HCT116 (cell line): ENCODE measurements around the gene HAO1. TPM values are rescaled to one million over a fixed set of nuclear protein-coding genes. Genes with fewer than 3 reads are reported as not detected.

ENCODE experiments used
- ATAC-seq: fragments of 200-7000 bp; cut with Tn5 transposase; 2 replicates; pipeline ENCODE4 v1.9.1; 2020; ENCODE audit warnings: mild to moderate bottlenecking, moderate library complexity
- BruUV-seq: library from RNA; stranded (reverse); fragments of 400-500 nt; replicated peaks from 2 replicates; lab custom pipeline; 2021; lab: Mats Ljungman, UMichigan
- CTCF ChIA-PET: fragments of 300-600 bp; sonication (Branson Sonifier 250); formaldehyde crosslinking; loops from one replicate; lab custom pipeline; 2021; ENCODE audit warnings: antibody characterized with exemption; lab: Charles Lee
- POLR2A ChIA-PET: fragments of 300-600, 350-600 bp; sonication (Branson Sonifier 250); formaldehyde crosslinking; loops from one replicate; lab custom pipeline; 2021; ENCODE audit warnings: antibody characterized with exemption; lab: Charles Lee
- RAD21 ChIA-PET, 2 experiments: fragments of 300-600 bp; sonication (Branson Sonifier 250); formaldehyde crosslinking; loops; one replicate each; lab custom pipeline; 2023; ENCODE audit warnings: low total read pairs in 2 of 2; ENCODE audit not compliant: uncharacterized antibody in 2 of 2, unreplicated experiment in 2 of 2, low non-redundant PET in 1 of 2; lab: Charles Lee
- DNase-seq: peaks from one replicate; pipeline ENCODE4 v3.0.0-alpha.2; 2010; ENCODE audit warnings: low read depth, low spot score
- H2AFZ ChIP-seq: fragments of 200-600 bp; shearing (Covaris generic), sonication (generic); 2 replicates; pipeline ENCODE4 v1.6.1; 2017; ENCODE audit warnings: low read depth, mixed run types, mixed read lengths, antibody characterized with exemption, low read length; ENCODE audit not compliant: poor library complexity, severe bottlenecking
- H3K27ac ChIP-seq: 2 replicates; pipeline ENCODE4 v1.5.1; 2012; ENCODE audit warnings: low read depth, low read length
- H3K27me3 ChIP-seq: fragments of 200-600 bp; sonication (generic); 2 replicates; pipeline ENCODE4 v1.6.1; 2016; ENCODE audit warnings: mixed run types, low read length, mixed read lengths; ENCODE audit not compliant: insufficient read depth
- H3K36me3 ChIP-seq, 2 experiments: fragments of 200-500 bp in 1 of 2; fragments of 200-600 bp in 1 of 2; sonication (Bioruptor generic) in 1 of 2; sonication (generic) in 1 of 2; 2 replicates each; pipeline versions ENCODE4 v1.5.1 to v1.6.1; 2014 to 2016; ENCODE audit warnings: low read length in 2 of 2, inconsistent platforms in 1 of 2, mixed read lengths in 1 of 2, mixed run types in 1 of 2; ENCODE audit not compliant: insufficient read depth in 2 of 2, control insufficient read depth in 1 of 2
- H3K4me1 ChIP-seq, 2 experiments: fragments of 200-600 bp in 1 of 2; sonication (generic) in 1 of 2; 2 replicates each; pipeline versions ENCODE4 v1.5.1 to v1.6.1; 2012 to 2017; ENCODE audit warnings: low read length in 2 of 2, inconsistent platforms in 1 of 2, mild to moderate bottlenecking in 1 of 2, mixed read lengths in 1 of 2, mixed run types in 1 of 2, moderate library complexity in 1 of 2; ENCODE audit not compliant: insufficient read depth in 2 of 2, control insufficient read depth in 1 of 2
- H3K4me2 ChIP-seq: fragments of 200-600 bp; sonication (generic); 2 replicates; pipeline ENCODE4 v1.6.1; 2017; ENCODE audit warnings: mixed run types, low read length, mixed read lengths
- H3K4me3 ChIP-seq, 2 experiments: fragments of 200-600 bp in 1 of 2; sonication (generic) in 1 of 2; replicated peaks in 1 of 2; 2 replicates each; pipeline ENCODE4 v1.5.1; 2011 to 2016; ENCODE audit warnings: low read length in 2 of 2, control low read depth in 1 of 2, low read depth in 1 of 2, mild to moderate bottlenecking in 1 of 2, mixed read lengths in 1 of 2, mixed run types in 1 of 2
- H3K79me2 ChIP-seq: fragments of 200-600 bp; sonication (generic); 2 replicates; pipeline ENCODE4 v1.6.1; 2017; ENCODE audit warnings: mild to moderate bottlenecking, mixed run types, low read length, moderate library complexity, mixed read lengths; ENCODE audit not compliant: insufficient read depth
- H3K9ac ChIP-seq: fragments of 200-600 bp; sonication (generic); 2 replicates; pipeline ENCODE4 v1.6.1; 2016; ENCODE audit warnings: low read length, mixed read lengths
- H3K9me2 ChIP-seq: fragments of 200-600 bp; sonication (generic), shearing (Covaris generic); 2 replicates; pipeline ENCODE4 v1.6.1; 2017; ENCODE audit warnings: mixed run types, mild to moderate bottlenecking, moderate library complexity; ENCODE audit not compliant: insufficient read depth
- H3K9me3 ChIP-seq, 2 experiments: fragments of 200-500 bp in 1 of 2; fragments of 200-600 bp in 1 of 2; sonication (Bioruptor generic) in 1 of 2; sonication (generic) in 1 of 2; 2 replicates each; pipeline ENCODE4 v1.6.1; 2014 to 2017; ENCODE audit warnings: low read length in 2 of 2, mixed read lengths in 2 of 2, inconsistent platforms in 1 of 2, low read depth in 1 of 2, mild to moderate bottlenecking in 1 of 2, mixed run types in 1 of 2, moderate library complexity in 1 of 2; ENCODE audit not compliant: control insufficient read depth in 1 of 2, insufficient read depth in 1 of 2
- H4K20me1 ChIP-seq: fragments of 200-600 bp; sonication (generic), shearing (Covaris generic); 2 replicates; pipeline ENCODE4 v1.6.1; 2017; ENCODE audit warnings: mixed run types, mild to moderate bottlenecking, moderate library complexity; ENCODE audit not compliant: insufficient read depth
- JUND ChIP-seq: IDR thresholded peaks from 2 replicates; pipeline ENCODE4 v1.6.1; 2012
- SIN3A ChIP-seq: IDR thresholded peaks from 2 replicates; pipeline ENCODE4 v1.6.1; 2012; ENCODE audit warnings: low read depth
- ZNF274 ChIP-seq: fragments of 200-500 bp; sonication (Bioruptor generic); IDR thresholded peaks from 2 replicates; pipeline ENCODE4 v1.6.1; 2014; ENCODE audit warnings: mild to moderate bottlenecking, low read depth, low read length, inconsistent platforms
- intact Hi-C: fragments of 100-400 bp; cut with micrococcal nuclease; formaldehyde crosslinking; loops from 2 replicates; pipeline ENCODE4 v1.10.0; 2022
- total RNA-seq: library from RNA; stranded (reverse); gene quantifications from one replicate; pipeline ENCODE4 v1.2.1, GENCODE V29; 2021; ENCODE audit not compliant: unreplicated experiment
- TF ChIP-seq, protein P1 (sequence below): IDR thresholded peaks from 2 replicates; pipeline ENCODE4 v1.6.1; 2011; ENCODE audit warnings: mild to moderate bottlenecking, low read length, moderate library complexity; ENCODE audit not compliant: insufficient replicate concordance; ENCODE audit errors: extremely low read depth

Gene HAO1
- total RNA-seq, 1 experiment from 2014 or later: 0.12 TPM

DNA sequence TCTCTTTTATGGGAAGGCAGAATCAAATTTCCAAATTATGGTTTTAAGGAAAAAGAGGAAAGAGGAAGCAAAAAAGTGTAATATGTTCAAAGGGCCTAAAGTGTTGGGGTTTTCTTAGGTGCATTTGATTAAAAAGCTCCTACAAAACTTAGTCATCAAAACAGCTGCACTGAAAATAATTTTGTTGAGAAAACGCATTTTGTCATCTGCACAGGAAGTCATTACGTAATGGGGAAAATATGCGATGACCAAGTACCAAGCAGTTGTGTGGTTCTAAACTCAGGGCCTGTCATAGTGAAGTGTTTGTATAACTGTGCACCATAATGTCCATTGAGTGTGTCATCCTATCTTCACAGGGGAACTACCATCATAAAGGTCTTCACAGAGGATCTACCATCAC, 15.6 kb downstream of the HAO1 start:
- ChIA-PET CTCF (no interaction called here), POLR2A (no interaction called here), RAD21 (no interaction called here)
- H3K27ac ChIP-seq: no peak overlapping the region
- no peak for TF ChIP-seq ZNF274
- H3K27me3 ChIP-seq: peaks cover 5% of the 10 kb centered on the region; the same call in 1 of the 2 replicates
- H3K79me2 ChIP-seq: no peaks in the 10 kb centered on the region
- no peaks in the 10 kb centered on the region for H4K20me1 ChIP-seq
- H3K36me3 ChIP-seq: no peaks in the 10 kb centered on the region
- no peaks in the 10 kb centered on the region for H3K9me2 ChIP-seq
- H3K4me3 ChIP-seq: no peak overlapping the region
- no peak overlapping the region for H2AFZ ChIP-seq
- no peak for DNase-seq
- no peak for ATAC-seq
- no peaks in the 10 kb centered on the region for H3K9me3 ChIP-seq
- BruUV-seq: no TSS peak
- H3K9ac ChIP-seq: no peak overlapping the region
- H3K4me2 ChIP-seq: no peak overlapping the region
- H3K4me1 ChIP-seq: no peaks in the 10 kb centered on the region
- intact Hi-C loops: loop anchor here (5.0 kb wide), 2 partner anchors 1157 to 1767 kb away; partner anchors contain the start of gene BMP2

DNA sequence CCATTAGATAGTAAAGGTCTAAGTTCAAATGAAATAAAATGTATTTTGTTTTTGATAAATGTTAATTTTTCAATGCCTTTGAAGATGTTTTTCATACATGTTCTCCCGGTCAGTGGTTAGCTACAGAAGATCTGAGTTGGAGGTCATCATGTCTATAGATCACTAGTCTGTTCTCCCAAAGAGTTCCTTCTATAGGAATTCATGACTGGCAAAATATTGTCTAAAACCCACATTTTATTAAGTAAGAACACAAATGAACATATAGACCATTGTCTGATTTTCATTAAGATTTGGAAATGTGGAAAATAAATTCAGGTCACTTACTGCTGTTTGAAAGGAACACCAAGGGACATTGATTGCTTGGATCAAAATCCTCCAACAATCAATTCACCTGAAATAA, 23.6 kb downstream of the HAO1 start:
- Histone ChIP-seq H3K79me2 (no peaks in the 10 kb centered on the region), H3K36me3 (no peaks in the 10 kb centered on the region), H3K4me3 (no peak overlapping the region), H3K9me3 (no peaks in the 10 kb centered on the region), H3K4me1 (no peaks in the 10 kb centered on the region), H3K9ac (no peak overlapping the region), H3K4me2 (no peak overlapping the region), H4K20me1 (no peaks in the 10 kb centered on the region), H3K27ac (no peak overlapping the region), H3K27me3 (no peaks in the 10 kb centered on the region), H2AFZ (no peak overlapping the region), H3K9me2 (no peaks in the 10 kb centered on the region)
- RAD21 ChIA-PET: no interaction called here
- intact Hi-C loops: loop anchor here (5.0 kb wide), 1 partner anchor 1654 kb away; no protein-coding TSS in a partner anchor
- no peak for DNase-seq
- CTCF ChIA-PET: no interaction called here
- POLR2A ChIA-PET: no interaction called here
- BruUV-seq: no TSS peak
- ATAC-seq: no peak
- TF ChIP-seq SIN3A: no peak

DNA sequence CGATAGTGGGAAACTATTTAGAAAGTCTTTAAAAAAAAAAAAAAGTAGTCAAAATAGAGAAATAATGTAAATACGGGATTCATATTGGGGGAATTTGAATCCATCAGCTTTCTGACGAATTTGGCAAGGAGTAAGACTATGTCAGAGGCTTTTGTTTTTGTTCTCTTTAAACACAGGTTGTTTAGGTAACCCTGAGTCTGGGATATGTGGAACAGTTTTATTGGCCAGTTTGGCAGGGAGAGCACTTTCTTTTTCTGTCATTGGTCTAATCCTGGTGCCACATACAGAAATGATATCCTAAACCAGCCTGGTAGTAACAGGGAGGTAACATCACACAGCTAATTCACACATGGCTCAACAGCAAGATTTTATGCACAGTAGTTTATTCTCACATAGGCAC, 27.7 kb downstream of the HAO1 start:
- Histone ChIP-seq H2AFZ (no peak overlapping the region), H3K4me3 (no peak overlapping the region), H3K9ac (no peak overlapping the region), H3K79me2 (no peaks in the 10 kb centered on the region), H3K36me3 (no peaks in the 10 kb centered on the region), H3K9me3 (no peaks in the 10 kb centered on the region), H3K27me3 (no peaks in the 10 kb centered on the region), H3K4me1 (no peaks in the 10 kb centered on the region), H3K27ac (no peak overlapping the region), H3K4me2 (no peak overlapping the region), H4K20me1 (no peaks in the 10 kb centered on the region), H3K9me2 (no peaks in the 10 kb centered on the region)
- TF ChIP-seq JUND: no peak
- TF ChIP-seq, protein P1, sequence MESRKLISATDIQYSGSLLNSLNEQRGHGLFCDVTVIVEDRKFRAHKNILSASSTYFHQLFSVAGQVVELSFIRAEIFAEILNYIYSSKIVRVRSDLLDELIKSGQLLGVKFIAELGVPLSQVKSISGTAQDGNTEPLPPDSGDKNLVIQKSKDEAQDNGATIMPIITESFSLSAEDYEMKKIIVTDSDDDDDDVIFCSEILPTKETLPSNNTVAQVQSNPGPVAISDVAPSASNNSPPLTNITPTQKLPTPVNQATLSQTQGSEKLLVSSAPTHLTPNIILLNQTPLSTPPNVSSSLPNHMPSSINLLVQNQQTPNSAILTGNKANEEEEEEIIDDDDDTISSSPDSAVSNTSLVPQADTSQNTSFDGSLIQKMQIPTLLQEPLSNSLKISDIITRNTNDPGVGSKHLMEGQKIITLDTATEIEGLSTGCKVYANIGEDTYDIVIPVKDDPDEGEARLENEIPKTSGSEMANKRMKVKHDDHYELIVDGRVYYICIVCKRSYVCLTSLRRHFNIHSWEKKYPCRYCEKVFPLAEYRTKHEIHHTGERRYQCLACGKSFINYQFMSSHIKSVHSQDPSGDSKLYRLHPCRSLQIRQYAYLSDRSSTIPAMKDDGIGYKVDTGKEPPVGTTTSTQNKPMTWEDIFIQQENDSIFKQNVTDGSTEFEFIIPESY: no peak
- TF ChIP-seq SIN3A: no peak
- no peak for ATAC-seq
- ChIA-PET RAD21 (no interaction called here), CTCF (no interaction called here), POLR2A (no interaction called here)
- DNase-seq: no peak
- BruUV-seq: no TSS peak
- intact Hi-C loops: no loop called here
